WERI-Rb-1 (cell line): ENCODE results near the gene IL10.

Experiments used
- DNase-seq: peaks from one replicate; pipeline ENCODE4 v3.0.0-alpha.2; 2020
- H3K27ac ChIP-seq: fragments of 250-450 bp; sonication (Bioruptor Pico); 2 replicates; pipeline ENCODE4 v1.5.1; 2020; ENCODE audit warnings: mild to moderate bottlenecking, moderate library complexity
- H3K27me3 ChIP-seq: fragments of 250-450 bp; sonication (Bioruptor Pico); 2 replicates; pipeline ENCODE4 v1.5.1; 2021; ENCODE audit warnings: mild to moderate bottlenecking, low read depth, moderate library complexity; ENCODE audit not compliant: insufficient read depth, severe bottlenecking
- H3K36me3 ChIP-seq: fragments of 250-450 bp; sonication (Bioruptor Pico); 2 replicates; pipeline ENCODE4 v1.5.1; 2020; ENCODE audit warnings: mild to moderate bottlenecking, moderate library complexity
- H3K4me3 ChIP-seq: 2 replicates; pipeline ENCODE4 v1.5.1; 2011; ENCODE audit warnings: low read depth, mild to moderate bottlenecking, control low read depth, low read length
- H3K9me3 ChIP-seq: fragments of 250-450 bp; sonication (Bioruptor Pico); 2 replicates; pipeline ENCODE4 v1.5.1; 2021; ENCODE audit warnings: mild to moderate bottlenecking, moderate library complexity; ENCODE audit not compliant: severe bottlenecking
- CTCF ChIP-seq: IDR thresholded peaks from 2 replicates; pipeline ENCODE4 v1.5.1; 2011; ENCODE audit warnings: low read depth, mild to moderate bottlenecking, control low read depth, inconsistent platforms, low read length

Gene IL10

GRCh38 chr1:206734499-206735142 is 37.7 kb downstream of the IL10 start:
- DNase-seq = peak; percentile 88
- peak; percentile 98 for TF ChIP-seq CTCF
- H3K27ac ChIP-seq = no peak overlapping the region
- H3K36me3 ChIP-seq = peaks cover 57% of the 10 kb centered on the region
- H3K9me3 ChIP-seq = no peaks in the 10 kb centered on the region
- no peaks in the 10 kb centered on the region for H3K27me3 ChIP-seq
- no peak overlapping the region for H3K4me3 ChIP-seq

- DNase-seq = no peak
- Histone ChIP-seq H3K36me3 (peaks cover 68% of the 10 kb centered on the region), H3K27me3 (no peaks in the 10 kb centered on the region), H3K9me3 (no peaks in the 10 kb centered on the region), H3K27ac (no peak overlapping the region), H3K4me3 (no peak overlapping the region)
- no peak for TF ChIP-seq CTCF
These were observed 39.3 kb downstream of the IL10 start for GRCh38 chr1:206732992-206733391.

GRCh38 chr1:206732508-206732907 is 39.8 kb downstream of the IL10 start:
- Histone ChIP-seq H3K27ac (no peak overlapping the region), H3K9me3 (no peaks in the 10 kb centered on the region), H3K36me3 (peaks cover 68% of the 10 kb centered on the region), H3K27me3 (no peaks in the 10 kb centered on the region), H3K4me3 (no peak overlapping the region)
- no peak for TF ChIP-seq CTCF
- DNase-seq = no peak

- no peaks in the 10 kb centered on the region for H3K27me3 ChIP-seq
- H3K36me3 ChIP-seq = peaks cover 58% of the 10 kb centered on the region
- no peaks in the 10 kb centered on the region for H3K9me3 ChIP-seq
- DNase-seq = no peak
- H3K27ac ChIP-seq = no peak overlapping the region
- TF ChIP-seq CTCF = no peak
- no peak overlapping the region for H3K4me3 ChIP-seq
These were observed 42.8 kb downstream of the IL10 start for GRCh38 chr1:206729507-206729906.

GRCh38 chr1:206729050-206729449 is 43.2 kb downstream of the IL10 start:
- H3K36me3 ChIP-seq = peaks cover 54% of the 10 kb centered on the region
- no peak for TF ChIP-seq CTCF
- no peak overlapping the region for H3K27ac ChIP-seq
- H3K27me3 ChIP-seq = no peaks in the 10 kb centered on the region
- no peaks in the 10 kb centered on the region for H3K9me3 ChIP-seq
- no peak for DNase-seq
- H3K4me3 ChIP-seq = no peak overlapping the region

GRCh38 chr1:206728697-206728987 is 43.7 kb downstream of the IL10 start:
- no peak overlapping the region for H3K4me3 ChIP-seq
- H3K27ac ChIP-seq = no peak overlapping the region
- TF ChIP-seq CTCF = no peak
- DNase-seq = no peak
- H3K27me3 ChIP-seq = no peaks in the 10 kb centered on the region
- H3K9me3 ChIP-seq = no peaks in the 10 kb centered on the region
- H3K36me3 ChIP-seq = peaks cover 54% of the 10 kb centered on the region
